Sigmoid colon (tissue), 4 donors: ENCODE measurements around the gene EFEMP2.

Experiments used
- CTCF ChIP-seq, 4 experiments: fragments of 450-650 bp in 3 of 4; fragments of 200-600 bp in 1 of 4; IDR thresholded peaks; one replicate each; pipeline ENCODE4 v1.5.1; 2016 to 2019; ENCODE audit warnings: antibody characterized with exemption in 4 of 4, mild to moderate bottlenecking in 3 of 4, moderate library complexity in 2 of 4
- EP300 ChIP-seq, 4 donors: sonication (generic); formaldehyde crosslinking; IDR thresholded peaks; one replicate each; pipeline ENCODE4 v1.6.1; 2017; ENCODE audit warnings: antibody characterized with exemption in 4 of 4
- POLR2A ChIP-seq, 2 donors: fragments of 450-650 bp; IDR thresholded peaks; one replicate each; pipeline ENCODE4 v1.6.1; 2016; ENCODE audit warnings: antibody characterized with exemption in 2 of 2, mild to moderate bottlenecking in 2 of 2, moderate library complexity in 2 of 2
- POLR2AphosphoS5 ChIP-seq, 4 donors: sonication (generic); formaldehyde crosslinking; IDR thresholded peaks; one replicate each; pipeline ENCODE4 v1.6.1; 2017; ENCODE audit warnings: antibody characterized with exemption in 4 of 4

- TF ChIP-seq POLR2A (IDR thresholded peaks at IDR 0.05) (no peak), EP300 (IDR thresholded peaks at IDR 0.05) (no peak), CTCF (IDR thresholded peaks at IDR 0.05) (no peak), POLR2AphosphoS5 (IDR thresholded peaks at IDR 0.05) (no peak)
Measured at GRCh38 chr11:65916391-65916790, 43.8 kb upstream of the EFEMP2 start.
